H1 (cell line): ENCODE results near the gene SEZ6L. TPM values are rescaled to one million over a fixed set of nuclear protein-coding genes. Genes with fewer than 3 reads are reported as not detected.

ENCODE experiments used
- CTCF ChIA-PET: fragments of 300-600 bp; sonication (Branson Sonifier 250); formaldehyde crosslinking; loops from one replicate; lab custom pipeline; 2021; ENCODE audit not compliant: partially characterized antibody; lab: Charles Lee
- POLR2A ChIA-PET: fragments of 300-600 bp; sonication (Branson Sonifier 250); formaldehyde crosslinking; loops from one replicate; lab custom pipeline; 2021; ENCODE audit warnings: inconsistent platforms; ENCODE audit not compliant: partially characterized antibody; lab: Charles Lee
- DNase-seq, 2 experiments: peaks; one replicate each; pipeline versions ENCODE4 v3.0.0 to v3.0.0-alpha.2; 2010 to 2022; ENCODE audit warnings: low spot score in 2 of 2, low read depth in 1 of 2, mixed read lengths in 1 of 2
- FAIRE-seq: peaks from 2 replicates; lab custom pipeline; 2011; peaks lifted over from hg19 to GRCh38; lab: Jason Lieb, UNC
- H2AFZ ChIP-seq: 2 replicates; pipeline ENCODE4 v1.8.1; 2012; ENCODE audit warnings: low read length, inconsistent platforms
- H2AK5ac ChIP-seq: 2 replicates; pipeline ENCODE4 v1.6.1; 2013; ENCODE audit warnings: low read depth, low read length
- H2BK120ac ChIP-seq: replicated peaks from 2 replicates; pipeline ENCODE3; 2013; ENCODE audit warnings: low read depth, low read length, inconsistent platforms
- H2BK12ac ChIP-seq: 2 replicates; pipeline ENCODE4 v1.6.1; 2013; ENCODE audit warnings: low read depth, low read length
- H2BK15ac ChIP-seq: 2 replicates; pipeline ENCODE4 v1.6.1; 2013; ENCODE audit warnings: low read length
- H2BK20ac ChIP-seq: 2 replicates; pipeline ENCODE4 v1.6.1; 2013; ENCODE audit warnings: low read length
- H2BK5ac ChIP-seq: 2 replicates; pipeline ENCODE4 v1.6.1; 2013; ENCODE audit warnings: low read depth, low read length
- H3K14ac ChIP-seq: 2 replicates; pipeline ENCODE4 v1.6.1; 2013; ENCODE audit warnings: inconsistent platforms; ENCODE audit not compliant: insufficient read length
- H3K18ac ChIP-seq: 2 replicates; pipeline ENCODE4 v1.6.1; 2013; ENCODE audit warnings: low read length; ENCODE audit errors: extremely low read depth
- H3K23ac ChIP-seq: 2 replicates; pipeline ENCODE4 v1.6.1; 2013; ENCODE audit warnings: inconsistent platforms; ENCODE audit not compliant: insufficient read length
- H3K23me2 ChIP-seq: 2 replicates; pipeline ENCODE4 v1.6.1; 2013; ENCODE audit warnings: low read depth, low read length
- H3K27ac ChIP-seq: 2 replicates; pipeline ENCODE4 v1.6.1; 2011; ENCODE audit warnings: low read depth, low read length, inconsistent platforms
- H3K27me3 ChIP-seq, 4 experiments: replicated peaks in 1 of 4; 1 replicate in 1 of 4; 2 replicates in 3 of 4; pipeline versions ENCODE4 v1.6.1 to v1.8.1; 2011 to 2013; ENCODE audit warnings: low read length in 3 of 4, mild to moderate bottlenecking in 3 of 4, inconsistent platforms in 2 of 4, mixed read lengths in 2 of 4, moderate library complexity in 1 of 4; ENCODE audit not compliant: control insufficient read depth in 3 of 4, insufficient read depth in 3 of 4; ENCODE audit errors: extremely low read depth in 1 of 4
- H3K36me3 ChIP-seq, 4 experiments: 2 replicates each; pipeline versions ENCODE4 v1.6.1 to v1.8.1; 2011 to 2013; ENCODE audit warnings: mild to moderate bottlenecking in 4 of 4, low read length in 3 of 4, moderate library complexity in 2 of 4, control low read depth in 1 of 4, inconsistent platforms in 1 of 4; ENCODE audit not compliant: insufficient read depth in 4 of 4, control insufficient read depth in 2 of 4
- H3K4ac ChIP-seq: replicated peaks from 2 replicates; pipeline ENCODE3; 2013; ENCODE audit warnings: low read length, low read depth, mixed read lengths, inconsistent platforms; ENCODE audit not compliant: insufficient read length
- H3K4me1 ChIP-seq, 4 experiments: replicated peaks in 1 of 4; 1 replicate in 1 of 4; 2 replicates in 3 of 4; pipeline versions ENCODE4 v1.6.1 to v1.8.1; 2011 to 2013; ENCODE audit warnings: low read length in 3 of 4, inconsistent platforms in 2 of 4, mixed read lengths in 1 of 4; ENCODE audit not compliant: insufficient read depth in 4 of 4, control insufficient read depth in 3 of 4
- H3K4me2 ChIP-seq, 2 experiments: 2 replicates each; pipeline versions ENCODE4 v1.6.1 to v1.8.1; 2011 to 2013; ENCODE audit warnings: low read depth in 2 of 2, low read length in 2 of 2, control low read depth in 1 of 2, inconsistent platforms in 1 of 2, mild to moderate bottlenecking in 1 of 2; ENCODE audit not compliant: insufficient read depth in 1 of 2
- H3K4me3 ChIP-seq, 4 experiments: fragments of 200-600, 300-600 bp in 1 of 4; sonication (generic), shearing (Covaris generic), sonication (Bioruptor Twin) in 1 of 4; 2 replicates each; pipeline versions ENCODE4 v1.5.1 to v1.8.1; 2011 to 2016; ENCODE audit warnings: low read length in 4 of 4, low read depth in 3 of 4, control low read depth in 2 of 4, inconsistent platforms in 2 of 4, mild to moderate bottlenecking in 2 of 4, mixed read lengths in 1 of 4, moderate library complexity in 1 of 4; ENCODE audit not compliant: insufficient read depth in 2 of 4; ENCODE audit errors: extremely low read depth in 1 of 4
- H3K56ac ChIP-seq: replicated peaks from 2 replicates; pipeline ENCODE3; 2013; ENCODE audit warnings: low read depth, mild to moderate bottlenecking, mixed read lengths, low read length, inconsistent platforms; ENCODE audit not compliant: insufficient read length
- H3K79me1 ChIP-seq: 2 replicates; pipeline ENCODE4 v1.6.1; 2013; ENCODE audit warnings: low read depth, low read length, control low read depth
- H3K79me2 ChIP-seq, 2 experiments: 2 replicates each; pipeline versions ENCODE4 v1.6.1 to v1.8.1; 2012 to 2013; ENCODE audit warnings: low read length in 2 of 2, mild to moderate bottlenecking in 2 of 2, inconsistent platforms in 1 of 2; ENCODE audit not compliant: insufficient read depth in 2 of 2, control insufficient read depth in 1 of 2
- H3K9ac ChIP-seq, 4 experiments: replicated peaks in 1 of 4; 1 replicate in 1 of 4; 2 replicates in 3 of 4; pipeline versions ENCODE4 v1.6.1 to v1.8.1; 2011 to 2013; ENCODE audit warnings: low read depth in 3 of 4, low read length in 3 of 4, control low read depth in 2 of 4, mild to moderate bottlenecking in 2 of 4, moderate library complexity in 2 of 4, inconsistent platforms in 1 of 4; ENCODE audit errors: extremely low read depth in 1 of 4
- H3K9me3 ChIP-seq, 2 experiments: 2 replicates each; pipeline versions ENCODE4 v1.6.1 to v1.8.1; 2012 to 2013; ENCODE audit warnings: mild to moderate bottlenecking in 2 of 2, moderate library complexity in 2 of 2, control low read depth in 1 of 2, inconsistent platforms in 1 of 2, low read depth in 1 of 2, low read length in 1 of 2, mixed read lengths in 1 of 2; ENCODE audit not compliant: insufficient read depth in 2 of 2
- H4K20me1 ChIP-seq, 2 experiments: replicated peaks in 1 of 2; 2 replicates each; pipeline versions ENCODE3 to v1.8.1; 2011 to 2013; ENCODE audit warnings: inconsistent platforms in 2 of 2, low read length in 2 of 2, mild to moderate bottlenecking in 1 of 2; ENCODE audit not compliant: insufficient read depth in 2 of 2, control insufficient read depth in 1 of 2
- H4K5ac ChIP-seq: 2 replicates; pipeline ENCODE4 v1.6.1; 2013; ENCODE audit warnings: low read length, low read depth, mixed read lengths, inconsistent platforms; ENCODE audit not compliant: insufficient read length
- H4K8ac ChIP-seq: 2 replicates; pipeline ENCODE4 v1.8.0; 2013; ENCODE audit warnings: mild to moderate bottlenecking, moderate library complexity, low read length, inconsistent platforms; ENCODE audit not compliant: insufficient read depth; ENCODE audit errors: extremely low read depth
- H4K91ac ChIP-seq: replicated peaks from 2 replicates; pipeline ENCODE3; 2013; ENCODE audit warnings: low read length, mixed read lengths, inconsistent platforms; ENCODE audit not compliant: insufficient read length
- MAFK ChIP-seq: IDR thresholded peaks from 2 replicates; pipeline ENCODE4 v1.6.1; 2012; ENCODE audit warnings: low read depth, mild to moderate bottlenecking, improper control_type of control experiment, low read length
- WGBS, 2 experiments: shearing (Covaris generic) in 1 of 2; methylation state at CpG; one replicate each; pipeline versions ENCODE4 v1.1.6 to v1.1.7; 2013 to 2015; ENCODE audit warnings: low lambda C conversion rate in 2 of 2, mixed read lengths in 2 of 2, inconsistent platforms in 1 of 2, low coverage in 1 of 2, missing lambda C conversion rate in 1 of 2; ENCODE audit not compliant: insufficient replicate concordance in 2 of 2, insufficient coverage in 1 of 2, insufficient read length in 1 of 2; ENCODE audit errors: extremely low coverage in 1 of 2, missing lambda C conversion rate in 1 of 2; 5-methylcytosine and 5-hydroxymethylcytosine counted together
- polyA plus RNA-seq, 7 experiments: library from polyadenylated mRNA; depleted of rRNA in 3 of 7; stranded (reverse) in 5 of 7; unstranded in 2 of 7; fragments of >200 nt in 5 of 7; fragments of 200-250 nt in 2 of 7; gene quantifications; 1 replicate in 5 of 7; 2 replicates in 1 of 7; 4 replicates in 1 of 7; pipeline versions ENCODE4 v1.2.1 to v1.2.3, GENCODE V29; 2011 to 2013; ENCODE audit warnings: missing spikeins in 2 of 7, mixed read lengths in 2 of 7
- total RNA-seq: library from RNA; stranded (reverse); fragmentation: NEBNext Ultra II Directional; extraction: Animal tissue kit (Norgen Biotek cat#: 25700); gene quantifications from 2 replicates; pipeline ENCODE4 v1.2.1, GENCODE V29; 2021
- TF ChIP-seq, protein P1 (sequence below): IDR thresholded peaks from 2 replicates; pipeline ENCODE4 v1.6.1; 2012; ENCODE audit warnings: inconsistent platforms
- TF ChIP-seq, protein P2 (sequence below): IDR thresholded peaks from 2 replicates; pipeline ENCODE4 v1.6.1; 2012; ENCODE audit warnings: inconsistent platforms
- TF ChIP-seq, protein P3 (sequence below): IDR thresholded peaks from 2 replicates; pipeline ENCODE4 v1.6.1; 2011; ENCODE audit warnings: low read length, improper control_type of control experiment

SEZ6L gene
- total and polyA plus RNA-seq, 2 of the 8 experiments (the other 6 are each of a cell fraction or from before 2014, with no cell fraction given), result 0.06 to 0.33 TPM

DNA sequence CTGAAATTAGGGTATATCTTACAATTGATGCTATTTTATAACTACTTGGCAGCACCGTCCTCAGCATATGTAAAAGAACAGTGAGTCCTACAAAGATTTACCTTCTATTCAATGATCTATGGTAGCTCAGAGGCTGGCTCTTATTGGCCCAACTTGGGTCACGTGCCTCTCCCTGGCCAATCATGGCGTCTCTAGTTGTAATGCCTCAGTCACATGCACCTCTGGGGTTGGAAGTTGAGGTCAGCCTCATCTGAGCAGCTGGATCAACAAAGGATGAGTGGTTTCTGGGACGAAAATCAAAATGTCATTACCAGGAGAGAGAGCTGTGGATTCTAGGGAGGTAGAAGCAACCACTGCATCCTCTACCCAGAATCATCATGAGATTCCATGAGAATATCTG lies 236.9 kb downstream of the SEZ6L start:
- POLR2A ChIA-PET, result interaction anchor here (1.0 to 2.3 kb wide), 3 partner anchors 10 to 55 kb away, joined by 3 to 9 read pairs (median 4); no protein-coding TSS in a partner anchor
- Histone ChIP-seq H2BK120ac (no peak overlapping the region), H4K20me1 (no peaks in the 10 kb centered on the region), H3K23me2 (no peaks in the 10 kb centered on the region), H3K27ac (no peak overlapping the region), H3K4me2 (no peak overlapping the region), H4K5ac (no peak overlapping the region), H3K9ac (no peak overlapping the region), H3K56ac (no peak overlapping the region), H4K8ac (no peak overlapping the region), H2AFZ (no peak overlapping the region), H3K36me3 (no peaks in the 10 kb centered on the region), H3K18ac (no peak overlapping the region), H3K27me3 (peaks cover 0 to 2% (median 0%) of the 10 kb centered on the region in 4 experiments; a peak in 1 of 7 replicates), H2BK5ac (no peak overlapping the region), H2AK5ac (no peak overlapping the region), H3K4ac (no peak overlapping the region), H2BK20ac (no peak overlapping the region), H4K91ac (no peak overlapping the region), H2BK12ac (no peak overlapping the region), H3K4me3 (no peak overlapping the region), H3K14ac (no peak overlapping the region), H3K4me1 (no peaks in the 10 kb centered on the region; a peak in 2 of 7 replicates), H3K23ac (no peak overlapping the region), H3K79me2 (no peaks in the 10 kb centered on the region), H3K9me3 (peaks cover 0 to 4% of the 10 kb centered on the region in 2 experiments; a peak in 1 of 4 replicates), H3K79me1 (no peaks in the 10 kb centered on the region), H2BK15ac (no peak overlapping the region)
- CTCF ChIA-PET, result interaction anchor here (0.5 to 1.8 kb wide), 6 partner anchors 11 to 350 kb away, joined by 3 to 10 read pairs (median 4); no protein-coding TSS in a partner anchor
- no peak for FAIRE-seq
- TF ChIP-seq, protein P1, sequence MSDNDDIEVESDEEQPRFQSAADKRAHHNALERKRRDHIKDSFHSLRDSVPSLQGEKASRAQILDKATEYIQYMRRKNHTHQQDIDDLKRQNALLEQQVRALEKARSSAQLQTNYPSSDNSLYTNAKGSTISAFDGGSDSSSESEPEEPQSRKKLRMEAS, result peak; percentile 56
- no peak for TF ChIP-seq MAFK
- TF ChIP-seq, protein P2, sequence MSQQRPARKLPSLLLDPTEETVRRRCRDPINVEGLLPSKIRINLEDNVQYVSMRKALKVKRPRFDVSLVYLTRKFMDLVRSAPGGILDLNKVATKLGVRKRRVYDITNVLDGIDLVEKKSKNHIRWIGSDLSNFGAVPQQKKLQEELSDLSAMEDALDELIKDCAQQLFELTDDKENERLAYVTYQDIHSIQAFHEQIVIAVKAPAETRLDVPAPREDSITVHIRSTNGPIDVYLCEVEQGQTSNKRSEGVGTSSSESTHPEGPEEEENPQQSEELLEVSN, result peak; percentile 44; the same call in 1 of the 2 replicates
- TF ChIP-seq, protein P3, sequence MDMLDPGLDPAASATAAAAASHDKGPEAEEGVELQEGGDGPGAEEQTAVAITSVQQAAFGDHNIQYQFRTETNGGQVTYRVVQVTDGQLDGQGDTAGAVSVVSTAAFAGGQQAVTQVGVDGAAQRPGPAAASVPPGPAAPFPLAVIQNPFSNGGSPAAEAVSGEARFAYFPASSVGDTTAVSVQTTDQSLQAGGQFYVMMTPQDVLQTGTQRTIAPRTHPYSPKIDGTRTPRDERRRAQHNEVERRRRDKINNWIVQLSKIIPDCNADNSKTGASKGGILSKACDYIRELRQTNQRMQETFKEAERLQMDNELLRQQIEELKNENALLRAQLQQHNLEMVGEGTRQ, result peak; percentile 61
- WGBS, 2 experiments, result 86% methylated on average over 4 of the region's 4 CpGs; no CpG with 5 or more reads in 1 of the 2 experiments
- no peak for DNase-seq
